A549 treated with dexamethasone at 1 μM for 4 hours (cell line): ENCODE results near the gene TFF3. TPM values are rescaled to one million over a fixed set of nuclear protein-coding genes. Genes with fewer than 3 reads are reported as not detected.

ENCODE experiments used
- total RNA-seq: library from RNA; stranded (reverse); fragments of 200-300 nt; extraction: Qiagen RNA extraction; gene quantifications from 5 replicates; pipeline ENCODE4 v1.2.3, GENCODE V29; 2022

TFF3 gene, protein sequence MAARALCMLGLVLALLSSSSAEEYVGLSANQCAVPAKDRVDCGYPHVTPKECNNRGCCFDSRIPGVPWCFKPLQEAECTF
- total RNA-seq = 0.11 TPM in 1 of 5 replicates, not detected in the others

DNA sequence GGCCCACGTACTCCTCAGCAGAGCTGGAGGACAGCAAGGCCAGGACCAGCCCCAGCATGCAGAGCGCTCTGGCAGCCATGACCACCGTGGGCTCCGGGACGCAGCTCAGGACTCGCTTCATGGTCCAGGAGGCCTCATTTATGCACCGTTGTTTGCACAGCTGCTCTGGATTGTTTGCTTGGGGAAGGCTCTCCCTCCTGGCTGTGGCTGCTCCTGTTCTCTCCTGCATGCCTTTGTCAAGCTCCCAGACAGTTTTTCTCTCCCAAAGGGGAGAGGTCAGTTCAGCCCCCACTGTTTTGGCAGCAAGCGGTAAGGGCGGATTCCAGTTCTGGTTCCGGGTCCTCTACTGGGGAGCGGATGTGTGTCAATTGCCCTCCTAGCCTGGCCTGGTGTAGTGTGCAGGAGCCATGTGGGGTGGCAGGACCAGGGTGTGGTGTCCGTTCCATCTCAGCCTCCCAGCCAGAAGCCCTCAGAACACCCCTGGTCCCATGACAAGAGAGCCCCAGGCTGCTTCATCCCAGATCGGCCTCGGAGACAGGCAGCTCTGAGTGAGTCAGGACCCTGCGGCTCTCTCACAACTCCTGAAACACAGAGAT, at the start of gene TFF3:
Gene TFF3, minus strand, starts transcription at position 114 of the 596 bp plus-strand sequence. Its CDS starts 35 bp downstream, at position 79.

DNA sequence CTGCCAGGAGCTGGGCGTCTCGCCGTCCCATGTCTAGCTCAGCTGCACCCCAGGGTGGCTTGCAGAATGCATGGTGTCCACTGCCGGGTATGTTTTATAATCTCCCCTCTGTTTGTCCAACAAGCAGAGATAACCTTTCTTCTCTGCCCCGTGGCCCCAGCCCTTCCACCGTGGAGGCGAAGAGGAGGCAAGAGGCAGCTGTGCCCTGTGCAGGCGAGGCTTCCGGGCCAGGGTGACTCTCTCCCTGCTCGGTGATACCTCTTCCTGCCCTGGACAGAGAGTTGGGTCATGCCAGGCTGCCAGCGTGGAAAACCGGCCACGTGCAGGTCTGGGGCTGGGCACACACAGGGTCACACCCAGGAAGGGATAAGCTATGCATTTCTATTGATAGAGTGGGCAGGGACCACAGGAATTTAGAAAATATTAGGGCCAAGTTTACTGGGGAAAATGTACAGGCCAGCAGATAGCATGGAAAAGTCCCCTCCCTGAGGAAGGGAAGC, 35.8 kb upstream of the TFF3 start, which contains the start of gene TFF2:
Gene TFF2, minus strand, starts transcription at position 68 of the 500 bp plus-strand sequence. Its CDS starts 37 bp downstream, at position 31.

Other genes with a start within 250 kb of the TFF3 start
- not detected in 5 replicates for gene UMODL1, start 244.1 kb downstream of the TFF3 start, total RNA-seq
- gene ABCG1, start 96.3 kb downstream of the TFF3 start, total RNA-seq = 2.4 to 2.8 TPM (median 2.4 TPM) in 5 replicates
- gene TFF2, start 35.6 kb upstream of the TFF3 start, total RNA-seq = not detected in 5 replicates
- 19.2 to 34.3 TPM (median 22.6 TPM) in 5 replicates for gene TFF1, start 51.1 kb upstream of the TFF3 start, total RNA-seq
- gene TMPRSS3, start 80.6 kb upstream of the TFF3 start, total RNA-seq = 0.09 to 0.53 TPM (median 0.21 TPM) in 5 replicates
- gene UBASH3A, start 88.5 kb upstream of the TFF3 start, total RNA-seq = 0.13 to 0.30 TPM (median 0.18 TPM) in 5 replicates
- gene RSPH1, start 180.8 kb upstream of the TFF3 start, total RNA-seq = 0.46 to 1.0 TPM (median 0.61 TPM) in 5 replicates
- 3.0 to 3.7 TPM (median 3.4 TPM) in 5 replicates for gene SLC37A1, start 198.4 kb upstream of the TFF3 start, total RNA-seq